ENCODE measurements around the gene EXOC6B.
"Not testable (repeated sequence)": the region's sequence is repeated elsewhere in the genome, so short reads cannot be mapped to it uniquely, and the experiment has no call there.

EXOC6B gene

DNA sequence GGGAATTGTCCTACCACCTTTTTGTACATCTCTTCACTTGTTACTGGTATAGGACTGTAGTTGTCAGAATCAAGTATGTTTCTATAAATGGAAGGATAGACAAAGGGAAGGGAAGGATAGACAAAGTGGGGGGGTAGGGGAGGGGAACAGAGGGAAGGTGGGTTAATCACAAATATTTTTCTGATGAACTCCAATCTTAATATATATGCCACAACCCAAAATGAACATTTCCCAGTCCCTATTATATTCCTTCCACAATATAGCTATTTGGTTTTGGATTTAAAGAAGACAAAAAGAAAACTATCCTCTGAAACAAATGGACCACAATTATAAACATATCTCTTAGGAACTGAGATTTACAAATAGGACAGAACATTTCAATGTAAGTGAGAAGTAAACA lies 329.4 kb downstream of the EXOC6B start:
- POLR2A ChIA-PET: no interaction called here
- TF ChIP-seq, protein P1, sequence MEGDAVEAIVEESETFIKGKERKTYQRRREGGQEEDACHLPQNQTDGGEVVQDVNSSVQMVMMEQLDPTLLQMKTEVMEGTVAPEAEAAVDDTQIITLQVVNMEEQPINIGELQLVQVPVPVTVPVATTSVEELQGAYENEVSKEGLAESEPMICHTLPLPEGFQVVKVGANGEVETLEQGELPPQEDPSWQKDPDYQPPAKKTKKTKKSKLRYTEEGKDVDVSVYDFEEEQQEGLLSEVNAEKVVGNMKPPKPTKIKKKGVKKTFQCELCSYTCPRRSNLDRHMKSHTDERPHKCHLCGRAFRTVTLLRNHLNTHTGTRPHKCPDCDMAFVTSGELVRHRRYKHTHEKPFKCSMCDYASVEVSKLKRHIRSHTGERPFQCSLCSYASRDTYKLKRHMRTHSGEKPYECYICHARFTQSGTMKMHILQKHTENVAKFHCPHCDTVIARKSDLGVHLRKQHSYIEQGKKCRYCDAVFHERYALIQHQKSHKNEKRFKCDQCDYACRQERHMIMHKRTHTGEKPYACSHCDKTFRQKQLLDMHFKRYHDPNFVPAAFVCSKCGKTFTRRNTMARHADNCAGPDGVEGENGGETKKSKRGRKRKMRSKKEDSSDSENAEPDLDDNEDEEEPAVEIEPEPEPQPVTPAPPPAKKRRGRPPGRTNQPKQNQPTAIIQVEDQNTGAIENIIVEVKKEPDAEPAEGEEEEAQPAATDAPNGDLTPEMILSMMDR (IDR thresholded peaks at IDR 0.05; ENCODE audit: control extremely low read depth, extremely low read depth, low read depth, missing control alignments): no peak
- CTCF ChIA-PET: no interaction called here
- DNase-seq (ENCODE audit: extremely low spot score): no peak

DNA sequence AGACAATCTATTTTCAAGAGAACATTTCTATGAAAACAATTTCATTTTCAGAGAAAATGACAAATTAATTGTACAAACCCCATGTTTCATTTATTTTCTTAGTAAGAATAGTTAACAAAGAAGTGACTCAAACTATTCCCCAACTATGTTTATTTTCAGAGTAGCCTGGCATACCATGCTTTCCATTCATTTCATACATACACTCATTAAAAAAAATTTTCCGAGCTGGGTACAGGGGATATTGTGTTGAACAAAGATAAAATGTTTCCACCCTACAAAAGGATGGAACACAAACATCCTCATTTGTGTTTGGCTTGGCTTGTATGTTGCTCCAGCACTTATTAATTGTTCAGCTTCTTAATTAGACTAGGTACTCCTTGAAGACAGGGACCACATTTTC lies 331.4 kb downstream of the EXOC6B start:
- ChIA-PET CTCF (no interaction called here), POLR2A (no interaction called here)
- TF ChIP-seq, protein P1 (IDR thresholded peaks at IDR 0.05; ENCODE audit: control extremely low read depth, extremely low read depth, low read depth, missing control alignments): no peak
- DNase-seq (ENCODE audit: extremely low spot score): no peak

DNA sequence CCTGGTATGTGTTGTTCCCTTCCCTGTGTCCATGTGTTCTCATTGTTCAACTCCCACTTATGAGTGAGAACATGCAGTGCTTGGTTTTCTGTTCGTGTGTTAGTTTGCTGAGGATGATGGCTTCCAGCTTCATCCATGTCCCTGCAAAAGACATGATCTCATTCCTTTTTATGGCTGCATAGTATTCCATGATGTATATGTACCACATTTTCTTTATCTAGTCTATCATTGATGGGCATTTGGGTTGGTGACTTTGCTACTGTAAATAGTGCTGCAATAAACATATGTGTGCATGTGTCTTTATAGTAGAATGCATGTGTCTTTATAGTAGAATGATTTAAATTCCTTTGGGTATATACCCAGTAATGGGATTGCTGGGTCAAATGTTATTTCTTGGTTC lies 341.2 kb downstream of the EXOC6B start:
- POLR2A ChIA-PET; DNase-seq (ENCODE audit: extremely low spot score); CTCF ChIA-PET: not testable (repeated sequence)

DNA sequence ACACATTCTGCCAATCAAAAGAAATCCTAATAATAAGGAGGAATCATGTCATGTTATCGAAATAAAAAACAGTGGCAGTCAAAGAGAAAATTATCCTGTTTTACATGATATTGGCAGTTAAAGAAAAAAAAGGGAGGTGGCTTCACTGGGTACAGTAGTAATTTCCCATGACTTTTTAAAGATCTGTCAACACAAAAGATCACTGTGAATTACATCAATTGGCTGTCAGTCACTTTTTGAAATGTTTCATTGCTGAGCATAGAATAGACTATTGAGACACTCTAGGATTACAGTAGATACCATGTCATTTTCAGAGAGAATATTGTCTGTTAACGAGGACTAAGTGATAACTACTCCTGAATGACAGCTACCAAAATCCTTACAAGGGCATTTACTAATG lies 342.5 kb downstream of the EXOC6B start:
- no peak for DNase-seq (ENCODE audit: extremely low spot score)
- ChIA-PET POLR2A (no interaction called here), CTCF (no interaction called here)
- TF ChIP-seq, protein P1 (IDR thresholded peaks at IDR 0.05; ENCODE audit: control extremely low read depth, extremely low read depth, low read depth, missing control alignments): no peak

DNA sequence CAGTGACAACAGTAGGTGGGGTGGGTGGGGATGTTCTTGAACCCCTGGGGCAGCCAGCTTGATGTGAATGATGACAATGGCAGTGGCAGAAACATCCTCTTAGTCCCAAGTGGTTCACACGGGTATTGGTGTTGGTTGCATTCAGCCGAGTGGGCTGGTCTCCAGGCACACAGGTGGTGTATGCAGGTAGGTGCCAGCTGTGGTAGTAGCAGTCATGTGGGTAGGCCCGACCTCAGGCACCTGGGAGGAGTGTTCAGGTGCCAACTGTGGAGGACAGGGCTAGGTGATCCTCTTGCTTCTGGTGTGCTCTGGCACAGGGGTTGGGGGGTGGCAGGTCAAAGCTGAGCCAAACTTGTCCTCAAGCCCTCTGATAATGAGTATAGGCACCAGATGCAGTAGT lies 350.6 kb downstream of the EXOC6B start:
- POLR2A ChIA-PET: no interaction called here
- TF ChIP-seq, protein P1 (IDR thresholded peaks at IDR 0.05; ENCODE audit: control extremely low read depth, extremely low read depth, low read depth, missing control alignments): no peak
- DNase-seq (ENCODE audit: extremely low spot score): no peak
- CTCF ChIA-PET: interaction anchor here (1.0 kb wide), 1 partner anchor 11 kb away, joined by 3 read pairs; no protein-coding TSS in a partner anchor

DNA sequence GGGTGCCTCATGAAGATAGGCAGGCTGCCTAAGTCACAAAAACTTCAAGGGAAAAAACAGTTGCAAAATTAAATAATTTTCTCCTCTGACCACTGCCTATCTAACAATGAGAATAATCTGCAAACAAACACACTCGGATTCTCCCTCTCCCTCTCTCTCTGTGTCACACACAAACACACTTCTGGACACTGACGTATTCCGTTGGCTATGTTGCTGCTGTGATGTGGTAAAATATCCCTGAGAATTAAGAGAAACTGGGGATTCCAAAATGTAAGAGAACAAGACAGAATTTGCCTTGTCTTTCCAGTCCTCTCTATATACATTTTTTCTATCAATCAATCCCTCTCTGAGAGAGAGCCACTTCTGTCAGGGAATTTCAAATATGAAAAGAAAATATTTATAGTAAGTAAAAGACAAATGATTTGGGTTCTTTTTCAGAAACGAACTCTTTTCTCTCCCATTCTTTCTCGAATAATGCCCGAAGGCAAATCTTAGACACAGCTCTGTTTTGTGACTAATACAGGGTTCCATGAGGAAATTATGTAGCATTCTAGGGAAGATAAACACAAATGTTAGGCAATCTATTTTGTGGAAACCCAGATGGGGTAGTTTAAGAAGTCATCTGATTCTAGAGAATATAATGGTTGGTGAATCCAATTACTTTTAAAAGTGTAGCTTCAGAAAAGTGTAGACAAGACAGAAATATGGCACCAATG lies 367.9 kb downstream of the EXOC6B start:
- POLR2A ChIA-PET: no interaction called here
- TF ChIP-seq, protein P1 (IDR thresholded peaks at IDR 0.05; ENCODE audit: control extremely low read depth, extremely low read depth, low read depth, missing control alignments): no peak
- CTCF ChIA-PET: no interaction called here
- no peak for DNase-seq (ENCODE audit: extremely low spot score)

DNA sequence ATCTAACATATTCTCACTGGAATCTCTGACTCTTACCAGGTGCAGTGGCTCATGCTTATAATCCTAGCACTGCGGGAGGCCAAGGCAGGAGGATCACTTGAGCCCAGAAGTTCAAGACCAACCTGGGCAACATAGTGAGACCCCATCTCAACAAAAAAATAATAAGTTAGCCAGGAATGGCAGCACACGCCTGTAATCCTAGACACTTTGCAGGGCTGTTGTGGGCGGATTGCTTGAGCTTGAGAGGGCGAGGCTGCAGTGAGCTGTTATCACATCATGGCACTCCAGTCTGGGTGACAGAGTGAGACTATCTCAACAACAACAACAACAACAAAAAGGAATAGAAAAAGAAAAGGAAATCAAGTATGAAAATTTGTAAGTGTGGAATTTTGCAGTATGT lies 371.6 kb downstream of the EXOC6B start:
- no peak for DNase-seq (ENCODE audit: extremely low spot score)
- ChIA-PET POLR2A (no interaction called here), CTCF (no interaction called here)
- TF ChIP-seq, protein P1 (IDR thresholded peaks at IDR 0.05; ENCODE audit: control extremely low read depth, extremely low read depth, low read depth, missing control alignments): no peak

Measured in GM10248 (cell line).